MM.1S (cell line): ENCODE data around the gene FXYD4.

ENCODE experiments used
- CTCF ChIP-seq: fragments of 300-600 bp; sonication (generic); IDR thresholded peaks from 2 replicates; pipeline ENCODE4 v1.5.1; 2016; ENCODE audit warnings: antibody characterized with exemption, low read length, mixed read lengths
- EZH2 ChIP-seq: fragments of 300-600 bp; sonication (generic); optimal IDR thresholded peaks from 2 replicates; pipeline ENCODE3; 2017; ENCODE audit warnings: low read depth, mild to moderate bottlenecking, antibody characterized with exemption, low read length, mixed read lengths

DNA sequence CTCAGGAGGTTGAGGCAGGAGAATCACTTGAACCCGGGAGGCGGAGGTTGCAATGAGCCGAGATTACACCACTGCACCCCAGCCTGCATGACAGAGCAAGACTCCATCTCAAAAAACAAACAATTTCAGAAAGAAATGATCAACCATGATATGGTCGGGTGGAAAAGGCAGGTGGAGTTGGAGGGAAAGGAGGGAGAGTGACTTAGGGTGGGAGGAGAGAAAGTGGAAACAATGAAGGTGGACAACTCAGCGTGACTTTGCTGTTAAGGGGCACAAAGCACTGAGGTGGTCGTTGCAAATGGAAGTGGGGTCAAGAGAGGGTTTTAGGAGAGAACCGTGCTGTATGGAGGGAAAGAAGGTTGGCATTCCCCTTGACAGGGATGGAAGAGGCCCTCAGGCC, 30.0 kb upstream of the FXYD4 start:
- no peak for TF ChIP-seq CTCF
- no peak for TF ChIP-seq EZH2
